PC-9 (cell line): Measurements from ENCODE around the gene SGSH.

ENCODE experiments used
- EZH2 ChIP-seq: fragments of 200-600 bp; sonication (generic); IDR thresholded peaks from 2 replicates; pipeline ENCODE4 v1.8.0; 2017; ENCODE audit warnings: antibody characterized with exemption, low read depth
- TF ChIP-seq, protein P1 (sequence below): fragments of 200-600 bp; sonication (generic); conservative IDR thresholded peaks from 2 replicates; pipeline ENCODE4 v1.6.1; 2017; ENCODE audit warnings: mixed run types, antibody characterized with exemption, mild to moderate bottlenecking, moderate library complexity

DNA sequence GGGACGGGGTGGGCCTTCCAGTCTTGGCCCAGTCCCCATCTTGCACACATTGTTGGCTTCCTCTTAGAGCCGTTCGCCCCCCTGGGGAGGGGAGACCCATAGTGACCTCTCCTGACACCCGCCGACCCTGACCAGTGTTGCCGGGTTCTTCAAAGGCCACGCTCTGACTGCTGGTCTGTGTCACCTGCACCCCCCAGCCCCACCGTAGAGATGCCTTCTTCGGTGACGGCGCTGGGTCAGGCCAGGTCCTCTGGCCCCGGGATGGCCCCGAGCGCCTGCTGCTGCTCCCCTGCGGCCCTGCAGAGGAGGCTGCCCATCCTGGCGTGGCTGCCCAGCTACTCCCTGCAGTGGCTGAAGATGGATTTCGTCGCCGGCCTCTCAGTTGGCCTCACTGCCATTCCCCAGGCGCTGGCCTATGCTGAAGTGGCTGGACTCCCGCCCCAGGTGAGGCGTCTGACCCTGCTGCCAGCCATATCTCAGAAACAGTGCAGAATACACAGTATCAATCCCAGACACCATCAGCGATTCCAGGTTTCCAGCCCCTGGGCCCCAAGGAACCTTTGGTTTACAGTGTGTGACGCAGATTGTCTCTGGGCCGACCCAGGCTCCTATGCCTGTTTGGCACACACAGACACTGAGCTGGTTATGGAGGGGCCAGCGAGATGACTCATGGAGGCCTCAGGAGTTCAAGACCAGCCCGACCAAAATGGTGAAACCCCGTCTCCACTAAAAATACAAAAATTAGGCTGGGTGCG, 1.4 kb upstream of the SGSH start:
- no peak for TF ChIP-seq EZH2
- TF ChIP-seq, protein P1, sequence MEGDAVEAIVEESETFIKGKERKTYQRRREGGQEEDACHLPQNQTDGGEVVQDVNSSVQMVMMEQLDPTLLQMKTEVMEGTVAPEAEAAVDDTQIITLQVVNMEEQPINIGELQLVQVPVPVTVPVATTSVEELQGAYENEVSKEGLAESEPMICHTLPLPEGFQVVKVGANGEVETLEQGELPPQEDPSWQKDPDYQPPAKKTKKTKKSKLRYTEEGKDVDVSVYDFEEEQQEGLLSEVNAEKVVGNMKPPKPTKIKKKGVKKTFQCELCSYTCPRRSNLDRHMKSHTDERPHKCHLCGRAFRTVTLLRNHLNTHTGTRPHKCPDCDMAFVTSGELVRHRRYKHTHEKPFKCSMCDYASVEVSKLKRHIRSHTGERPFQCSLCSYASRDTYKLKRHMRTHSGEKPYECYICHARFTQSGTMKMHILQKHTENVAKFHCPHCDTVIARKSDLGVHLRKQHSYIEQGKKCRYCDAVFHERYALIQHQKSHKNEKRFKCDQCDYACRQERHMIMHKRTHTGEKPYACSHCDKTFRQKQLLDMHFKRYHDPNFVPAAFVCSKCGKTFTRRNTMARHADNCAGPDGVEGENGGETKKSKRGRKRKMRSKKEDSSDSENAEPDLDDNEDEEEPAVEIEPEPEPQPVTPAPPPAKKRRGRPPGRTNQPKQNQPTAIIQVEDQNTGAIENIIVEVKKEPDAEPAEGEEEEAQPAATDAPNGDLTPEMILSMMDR = no peak
